ENCODE measurements around the gene SLC25A3. TPM values are rescaled to one million over a fixed set of nuclear protein-coding genes. Genes with fewer than 3 reads are reported as not detected.

The SLC25A3 gene
- total and polyA plus RNA-seq, 9 of the 15 experiments (the other 6 are each of a cell fraction or from before 2014, with no cell fraction given), result 264 to 766 (median 495) TPM

DNA sequence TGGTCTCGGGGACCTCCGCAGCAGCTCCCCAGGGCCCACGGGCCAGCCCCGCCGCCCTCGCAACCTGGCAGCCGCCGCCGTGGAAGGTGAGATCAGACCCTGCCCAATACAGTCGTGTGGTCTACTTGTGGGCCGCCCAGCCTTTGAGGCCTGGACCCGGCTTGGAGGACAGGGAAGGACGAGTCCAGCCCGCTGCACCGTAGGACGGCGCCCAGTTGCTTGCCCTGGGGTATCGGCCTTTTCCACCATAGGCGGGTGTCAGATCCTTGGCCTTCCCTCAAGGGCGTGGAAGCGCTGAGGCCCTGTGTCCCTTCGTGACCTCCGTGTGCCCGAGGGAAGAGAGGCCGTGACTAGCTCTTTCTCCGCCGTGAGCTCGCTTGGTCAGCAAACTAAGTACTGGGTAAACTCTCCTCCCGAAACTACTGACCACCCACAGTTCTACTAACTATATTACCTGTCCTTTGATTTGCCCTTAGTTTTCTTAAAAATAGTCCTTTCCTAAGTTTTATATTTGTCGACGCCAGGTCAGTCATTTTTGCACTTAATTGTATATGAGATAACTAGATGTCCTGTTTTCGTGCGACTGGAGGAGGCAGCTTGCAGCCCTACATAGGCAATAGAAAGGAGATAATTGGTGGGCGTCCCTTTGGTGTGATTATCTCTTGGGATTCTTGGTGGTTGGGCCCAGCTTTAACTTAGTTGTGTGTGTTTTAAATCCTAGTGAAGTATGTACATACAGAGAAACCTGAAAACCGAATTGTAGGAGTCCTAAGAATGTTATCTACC, 757 bp downstream of the SLC25A3 start:
- Histone ChIP-seq H3K4me1 (replicated peaks in 1 of 2; ENCODE audit: control insufficient read depth in 2 of 2, insufficient read depth in 2 of 2, low read length in 2 of 2) (peaks cover 16 to 18% of the 10 kb centered on the region in 2 experiments; a peak in 4 of 5 replicates), H3K9ac (ENCODE audit: insufficient read depth in 1 of 2, low read depth in 2 of 2, low read length in 2 of 2) (peak overlapping the region; percentile 99), H3K4me3 (peak overlapping the region; percentile 100), H3K9me1 (ENCODE audit: control insufficient read depth, insufficient read depth, low read length) (no peaks in the 10 kb centered on the region), H3K79me2 (ENCODE audit: control insufficient read depth, insufficient read depth, low read length) (peaks cover 61% of the 10 kb centered on the region), H3K27ac (ENCODE audit: extremely low read depth, low read depth, low read length) (peak overlapping the region; percentile 98), H2AFZ (ENCODE audit: low read depth, low read length) (peak overlapping the region; percentile 70; the same call in 1 of the 2 replicates), H3K36me3 (ENCODE audit: control insufficient read depth, insufficient read depth, low read length) (peaks cover 55% of the 10 kb centered on the region), H4K20me1 (replicated peaks; ENCODE audit: control insufficient read depth, insufficient read depth, low read length) (peaks cover 26% of the 10 kb centered on the region), H3K27me3 (ENCODE audit: control insufficient read depth in 2 of 2, insufficient read depth in 2 of 2, low read length in 2 of 2) (no peaks in the 10 kb centered on the region), H3K4me2 (ENCODE audit: insufficient read depth, low read length) (peak overlapping the region; percentile 92), H3K9me3 (replicated peaks; ENCODE audit: control insufficient read depth, insufficient read depth, low read depth, low read length) (no peaks in the 10 kb centered on the region)
- no TSS peak for BruUV-seq (replicated peaks)
- DNase-seq (ENCODE audit: extremely low read depth in 1 of 4, low spot score in 3 of 4) (peak in 1 of 4 experiments; percentile 45), FAIRE-seq (no peak), ATAC-seq (peak; percentile 32)
- CTCF ChIA-PET (ENCODE audit: low intra/inter-chr PET ratio), result no interaction called here
- in situ Hi-C loops (cut with MboI), result no loop called here
- POLR2A ChIA-PET, result interaction anchor here (0.6 to 7.2 kb wide), 26 partner anchors 10 to 404 kb away, joined by 3 to 96 read pairs (median 4); partner anchors contain the start of gene IKBIP
- WGBS (ENCODE audit: insufficient coverage, low coverage, missing lambda C conversion rate), result 1% methylated on average over 30 of the region's 35 CpGs
- intact Hi-C loops (cut with micrococcal nuclease), result loop anchor here (5.0 kb wide), 2 partner anchors 62 to 77 kb away; partner anchors contain the start of gene TMPO
- no peak for TF ChIP-seq EP400 (IDR thresholded peaks at IDR 0.05)
- peak; percentile 90 for TF ChIP-seq RBFOX2 (IDR thresholded peaks at IDR 0.05; ENCODE audit: low read depth, low read length)
- TF ChIP-seq, protein P1, sequence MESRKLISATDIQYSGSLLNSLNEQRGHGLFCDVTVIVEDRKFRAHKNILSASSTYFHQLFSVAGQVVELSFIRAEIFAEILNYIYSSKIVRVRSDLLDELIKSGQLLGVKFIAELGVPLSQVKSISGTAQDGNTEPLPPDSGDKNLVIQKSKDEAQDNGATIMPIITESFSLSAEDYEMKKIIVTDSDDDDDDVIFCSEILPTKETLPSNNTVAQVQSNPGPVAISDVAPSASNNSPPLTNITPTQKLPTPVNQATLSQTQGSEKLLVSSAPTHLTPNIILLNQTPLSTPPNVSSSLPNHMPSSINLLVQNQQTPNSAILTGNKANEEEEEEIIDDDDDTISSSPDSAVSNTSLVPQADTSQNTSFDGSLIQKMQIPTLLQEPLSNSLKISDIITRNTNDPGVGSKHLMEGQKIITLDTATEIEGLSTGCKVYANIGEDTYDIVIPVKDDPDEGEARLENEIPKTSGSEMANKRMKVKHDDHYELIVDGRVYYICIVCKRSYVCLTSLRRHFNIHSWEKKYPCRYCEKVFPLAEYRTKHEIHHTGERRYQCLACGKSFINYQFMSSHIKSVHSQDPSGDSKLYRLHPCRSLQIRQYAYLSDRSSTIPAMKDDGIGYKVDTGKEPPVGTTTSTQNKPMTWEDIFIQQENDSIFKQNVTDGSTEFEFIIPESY (CRISPR knock-in tag; IDR thresholded peaks at IDR 0.05), result 0 out of 2 replicates have a peak, but pooled peaks have one; percentile 11
- peak; percentile 71 for TF ChIP-seq ZFX (CRISPR knock-in tag; IDR thresholded peaks at IDR 0.05)
- TF ChIP-seq RBM22 (IDR thresholded peaks at IDR 0.05; ENCODE audit: low read depth, low read length, poor library complexity, severe bottlenecking), result peak; percentile 15
- no peak for TF ChIP-seq GATAD2A (IDR thresholded peaks at IDR 0.05)
- TF ChIP-seq ZNF124 (CRISPR knock-in tag; IDR thresholded peaks at IDR 0.05), result peak; percentile 62; the same call in 1 of the 2 replicates
- peak; percentile 67; the same call in 1 of the 2 replicates for TF ChIP-seq NR2C2 (CRISPR knock-in tag; IDR thresholded peaks at IDR 0.05)
- TF ChIP-seq NR2C2 (tag; IDR thresholded peaks at IDR 0.05), result no peak
- TF ChIP-seq, protein P2, sequence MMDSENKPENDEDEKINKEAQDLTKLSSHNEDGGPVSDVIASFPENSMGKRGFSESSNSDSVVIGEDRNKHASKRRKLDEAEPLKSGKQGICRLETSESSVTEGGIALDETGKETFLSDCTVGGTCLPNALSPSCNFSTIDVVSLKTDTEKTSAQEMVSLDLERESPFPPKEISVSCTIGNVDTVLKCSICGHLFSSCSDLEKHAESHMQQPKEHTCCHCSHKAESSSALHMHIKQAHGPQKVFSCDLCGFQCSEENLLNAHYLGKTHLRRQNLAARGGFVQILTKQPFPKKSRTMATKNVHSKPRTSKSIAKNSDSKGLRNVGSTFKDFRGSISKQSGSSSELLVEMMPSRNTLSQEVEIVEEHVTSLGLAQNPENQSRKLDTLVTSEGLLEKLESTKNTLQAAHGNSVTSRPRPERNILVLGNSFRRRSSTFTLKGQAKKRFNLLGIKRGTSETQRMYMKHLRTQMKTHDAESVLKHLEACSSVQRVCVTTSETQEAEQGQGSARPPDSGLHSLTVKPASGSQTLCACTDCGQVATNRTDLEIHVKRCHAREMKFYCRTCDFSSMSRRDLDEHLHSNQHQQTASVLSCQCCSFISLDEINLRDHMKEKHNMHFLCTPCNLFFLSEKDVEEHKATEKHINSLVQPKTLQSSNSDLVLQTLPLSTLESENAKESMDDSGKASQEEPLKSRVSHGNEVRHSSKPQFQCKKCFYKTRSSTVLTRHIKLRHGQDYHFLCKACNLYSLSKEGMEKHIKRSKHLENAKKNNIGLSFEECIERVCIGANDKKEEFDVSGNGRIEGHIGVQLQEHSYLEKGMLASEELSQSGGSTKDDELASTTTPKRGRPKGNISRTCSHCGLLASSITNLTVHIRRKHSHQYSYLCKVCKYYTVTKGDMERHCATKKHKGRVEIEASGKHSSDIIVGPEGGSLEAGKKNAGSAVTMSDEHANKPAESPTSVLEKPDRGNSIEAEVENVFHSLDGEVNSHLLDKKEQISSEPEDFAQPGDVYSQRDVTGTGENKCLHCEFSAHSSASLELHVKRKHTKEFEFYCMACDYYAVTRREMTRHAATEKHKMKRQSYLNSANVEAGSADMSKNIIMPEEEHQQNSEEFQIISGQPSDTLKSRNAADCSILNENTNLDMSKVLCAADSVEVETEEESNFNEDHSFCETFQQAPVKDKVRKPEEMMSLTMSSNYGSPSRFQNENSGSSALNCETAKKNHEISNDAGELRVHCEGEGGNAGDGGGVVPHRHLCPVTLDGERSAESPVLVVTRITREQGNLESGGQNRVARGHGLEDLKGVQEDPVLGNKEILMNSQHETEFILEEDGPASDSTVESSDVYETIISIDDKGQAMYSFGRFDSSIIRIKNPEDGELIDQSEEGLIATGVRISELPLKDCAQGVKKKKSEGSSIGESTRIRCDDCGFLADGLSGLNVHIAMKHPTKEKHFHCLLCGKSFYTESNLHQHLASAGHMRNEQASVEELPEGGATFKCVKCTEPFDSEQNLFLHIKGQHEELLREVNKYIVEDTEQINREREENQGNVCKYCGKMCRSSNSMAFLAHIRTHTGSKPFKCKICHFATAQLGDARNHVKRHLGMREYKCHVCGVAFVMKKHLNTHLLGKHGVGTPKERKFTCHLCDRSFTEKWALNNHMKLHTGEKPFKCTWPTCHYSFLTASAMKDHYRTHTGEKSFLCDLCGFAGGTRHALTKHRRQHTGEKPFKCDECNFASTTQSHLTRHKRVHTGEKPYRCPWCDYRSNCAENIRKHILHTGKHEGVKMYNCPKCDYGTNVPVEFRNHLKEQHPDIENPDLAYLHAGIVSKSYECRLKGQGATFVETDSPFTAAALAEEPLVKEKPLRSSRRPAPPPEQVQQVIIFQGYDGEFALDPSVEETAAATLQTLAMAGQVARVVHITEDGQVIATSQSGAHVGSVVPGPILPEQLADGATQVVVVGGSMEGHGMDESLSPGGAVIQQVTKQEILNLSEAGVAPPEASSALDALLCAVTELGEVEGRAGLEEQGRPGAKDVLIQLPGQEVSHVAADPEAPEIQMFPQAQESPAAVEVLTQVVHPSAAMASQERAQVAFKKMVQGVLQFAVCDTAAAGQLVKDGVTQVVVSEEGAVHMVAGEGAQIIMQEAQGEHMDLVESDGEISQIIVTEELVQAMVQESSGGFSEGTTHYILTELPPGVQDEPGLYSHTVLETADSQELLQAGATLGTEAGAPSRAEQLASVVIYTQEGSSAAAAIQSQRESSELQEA (IDR thresholded peaks at IDR 0.05; ENCODE audit: low read depth), result no peak
- peak; percentile 76; the same call in 1 of the 2 replicates for TF ChIP-seq ZNF282 (CRISPR knock-in tag; IDR thresholded peaks at IDR 0.05)
- TF ChIP-seq ZNF146 (CRISPR knock-in tag; IDR thresholded peaks at IDR 0.05; ENCODE audit: unreplicated experiment), result no peak

Data from K562 (cell line).